IPS-18c (cell line): ENCODE measurements around the gene LAMB2.

Experiments used
- H3K4me3 ChIP-seq: 2 replicates; pipeline ENCODE4 v1.7.0; 2013; ENCODE audit warnings: low read depth, mild to moderate bottlenecking, low read length, moderate library complexity; ENCODE audit not compliant: insufficient read depth
- H3K9me3 ChIP-seq: one replicate; pipeline ENCODE4 v1.6.1; 2013; ENCODE audit warnings: mild to moderate bottlenecking, low read length, moderate library complexity; ENCODE audit not compliant: control insufficient read depth, insufficient read depth

The LAMB2 gene

GRCh38 chr3:49132437-49133225, at the start of gene LAMB2:
LAMB2 (minus strand) TSS chr3:49133050; CDS start chr3:49132867, 183 bp downstream.
- Histone ChIP-seq H3K4me3 (peak within 1 kb of the TSS; percentile 84), H3K9me3 (no peaks in the 10 kb centered on the region)

- H3K9me3 ChIP-seq, result peaks cover 3% of the 10 kb centered on the region
These were observed 48.5 kb upstream of the LAMB2 start for GRCh38 chr3:49181351-49181750.

GRCh38 chr3:49180116-49180515, 47.3 kb upstream of the LAMB2 start:
- Histone ChIP-seq H3K9me3 (peaks cover 3% of the 10 kb centered on the region), H3K4me3 (no peak overlapping the region)

More at GRCh38 chr3:49181351-49181750, 48.5 kb upstream of the LAMB2 start:
- H3K4me3 ChIP-seq, result no peak overlapping the region

GRCh38 chr3:49177073-49177472, 44.2 kb upstream of the LAMB2 start:
- Histone ChIP-seq H3K9me3 (no peaks in the 10 kb centered on the region), H3K4me3 (no peak overlapping the region)

- H3K4me3 ChIP-seq, result no peak overlapping the region
- H3K9me3 ChIP-seq, result no peaks in the 10 kb centered on the region
These were observed 42.7 kb upstream of the LAMB2 start for GRCh38 chr3:49175530-49175929.

- H3K9me3 ChIP-seq, result no peaks in the 10 kb centered on the region
- H3K4me3 ChIP-seq, result no peak overlapping the region
These were observed 41.6 kb upstream of the LAMB2 start for GRCh38 chr3:49174397-49174985.

- no peak overlapping the region for H3K4me3 ChIP-seq
- H3K9me3 ChIP-seq, result no peaks in the 10 kb centered on the region
These were observed 40.9 kb upstream of the LAMB2 start for GRCh38 chr3:49173792-49174170.

GRCh38 chr3:49173116-49173791, 40.4 kb upstream of the LAMB2 start:
- no peaks in the 10 kb centered on the region for H3K9me3 ChIP-seq
- no peak overlapping the region for H3K4me3 ChIP-seq

- no peak overlapping the region for H3K4me3 ChIP-seq
- no peaks in the 10 kb centered on the region for H3K9me3 ChIP-seq
These were observed 39.7 kb upstream of the LAMB2 start for GRCh38 chr3:49172551-49173041.

GRCh38 chr3:49171775-49172500, 39.1 kb upstream of the LAMB2 start:
- H3K4me3 ChIP-seq, result peak overlapping the region; percentile 81
- H3K9me3 ChIP-seq, result no peaks in the 10 kb centered on the region

GRCh38 chr3:49171119-49171774, 38.4 kb upstream of the LAMB2 start, which contains the start of gene KLHDC8B:
KLHDC8B (plus strand) TSS chr3:49171598; CDS start chr3:49172770, 1,172 bp downstream.
- Histone ChIP-seq H3K4me3 (peak within 1 kb of the TSS; percentile 81), H3K9me3 (no peaks in the 10 kb centered on the region)

- Histone ChIP-seq H3K4me3 (peak overlapping the region; percentile 81; the same call in 1 of the 2 replicates), H3K9me3 (no peaks in the 10 kb centered on the region)
These were observed 37.9 kb upstream of the LAMB2 start for GRCh38 chr3:49170744-49171118.

- H3K4me3 ChIP-seq, result peak overlapping the region; percentile 87
- no peaks in the 10 kb centered on the region for H3K9me3 ChIP-seq
These were observed 34.1 kb upstream of the LAMB2 start for GRCh38 chr3:49166752-49167556.

GRCh38 chr3:49165771-49166751, 33.2 kb upstream of the LAMB2 start, which contains the start of gene CCDC71:
CCDC71 (minus strand) TSS chr3:49166331; CDS start chr3:49164208, 2,123 bp downstream.
- Histone ChIP-seq H3K4me3 (peak within 1 kb of the TSS; percentile 87), H3K9me3 (no peaks in the 10 kb centered on the region)
